A549 (cell line): Measurements from ENCODE around the gene KIAA1671. TPM values are rescaled to one million over a fixed set of nuclear protein-coding genes. Genes with fewer than 3 reads are reported as not detected.

Experiments used
- ATAC-seq, 2 experiments: fragments of 200-7000 bp in 1 of 2; fragments of >200 bp in 1 of 2; cut with Nextera tagmentation in 1 of 2; cut with Tn5 transposase in 1 of 2; 3 replicates each; pipeline versions ENCODE4 v1.8.0 to v1.9.1; 2018 to 2020; ENCODE audit warnings: mild to moderate bottlenecking in 1 of 2, moderate library complexity in 1 of 2
- CTCF ChIA-PET: fragments of 300-600 bp; sonication (Branson Sonifier 250); formaldehyde crosslinking; extraction: SDS; loops from one replicate; lab custom pipeline; 2021; ENCODE audit warnings: antibody characterized with exemption, inconsistent platforms; lab: Yijun Ruan, JAX
- POLR2A ChIA-PET: fragments of 350-600 bp; formaldehyde crosslinking; extraction: SDS; loops from one replicate; lab custom pipeline; 2021; ENCODE audit warnings: antibody characterized with exemption, inconsistent platforms; lab: Yijun Ruan, JAX
- DNase-seq, 2 experiments: peaks; one replicate each; pipeline versions ENCODE4 v3.0.0 to v3.0.0-alpha.2; 2011 to 2016; ENCODE audit warnings: low read depth in 1 of 2, low spot score in 1 of 2
- FAIRE-seq: peaks from 2 replicates; lab custom pipeline; 2011; peaks lifted over from hg19 to GRCh38; lab: Jason Lieb, UNC
- H3K27ac ChIP-seq, 2 experiments: fragments of >200 bp; sonication (Bioruptor Twin); formaldehyde crosslinking; 3 replicates each; pipeline ENCODE4 v1.5.1; 2016 to 2017
- H3K4me1 ChIP-seq: fragments of >200 bp; sonication (Bioruptor Twin); formaldehyde crosslinking; 3 replicates; pipeline ENCODE4 v1.6.1; 2016
- H3K4me2 ChIP-seq: fragments of >200 bp; sonication (Bioruptor Twin); formaldehyde crosslinking; 3 replicates; pipeline ENCODE4 v1.6.1; 2016
- H3K4me3 ChIP-seq: fragments of >200 bp; sonication (Bioruptor Twin); formaldehyde crosslinking; 3 replicates; pipeline ENCODE4 v1.5.1; 2016
- H3K9me3 ChIP-seq: fragments of >200 bp; sonication (Bioruptor Twin); formaldehyde crosslinking; 3 replicates; pipeline ENCODE4 v1.6.1; 2016
- ATOH8 ChIP-seq: fragments of 250-450 bp; sonication (Bioruptor Pico); IDR thresholded peaks from 2 replicates; pipeline ENCODE4 v1.5.0; 2020; ENCODE audit warnings: low read depth, mild to moderate bottlenecking, moderate library complexity
- CHD4 ChIP-seq: fragments of 200-600 bp; sonication (generic); IDR thresholded peaks from 2 replicates; pipeline ENCODE4 v1.6.1; 2016; ENCODE audit warnings: antibody characterized with exemption, mild to moderate bottlenecking, borderline replicate concordance
- CTCF ChIP-seq: fragments of >200 bp; sonication (Bioruptor Twin); formaldehyde crosslinking; IDR thresholded peaks from 3 replicates; pipeline ENCODE4 v1.5.1; 2016
- EHMT2 ChIP-seq: fragments of 200-600 bp; sonication (generic); IDR thresholded peaks from 2 replicates; pipeline ENCODE4 v1.6.1; 2016; ENCODE audit warnings: antibody characterized with exemption, low read depth, mild to moderate bottlenecking, moderate library complexity
- ELK1 ChIP-seq: fragments of 150-350 bp; IDR thresholded peaks from 2 replicates; pipeline ENCODE4 v1.6.1; 2014; ENCODE audit warnings: low read depth, mild to moderate bottlenecking, low read length
- ESRRA ChIP-seq: fragments of 150-350 bp; IDR thresholded peaks from 2 replicates; pipeline ENCODE4 v1.6.1; 2014; ENCODE audit warnings: mild to moderate bottlenecking, low read length, borderline replicate concordance
- FOSB ChIP-seq: fragments of 250-450 bp; sonication (Bioruptor Pico); IDR thresholded peaks from 2 replicates; pipeline ENCODE4 v1.5.0; 2020; ENCODE audit warnings: mild to moderate bottlenecking, moderate library complexity
- GATA3 ChIP-seq: IDR thresholded peaks from 2 replicates; pipeline ENCODE4 v1.6.1; 2012; ENCODE audit warnings: borderline replicate concordance
- HDAC2 ChIP-seq: fragments of 200-600 bp; sonication (generic); IDR thresholded peaks from 2 replicates; pipeline ENCODE4 v1.6.1; 2016
- KDM1A ChIP-seq: fragments of 200-600 bp; sonication (generic); IDR thresholded peaks from 2 replicates; pipeline ENCODE4 v1.6.1; 2016; ENCODE audit warnings: low read depth, mild to moderate bottlenecking
- MAFK ChIP-seq: fragments of 450-650 bp; IDR thresholded peaks from 2 replicates; pipeline ENCODE4 v1.6.1; 2014; ENCODE audit not compliant: partially characterized antibody
- MAZ ChIP-seq: fragments of 150-350 bp; IDR thresholded peaks from 2 replicates; pipeline ENCODE4 v1.6.1; 2014; ENCODE audit warnings: antibody characterized with exemption, low read depth, low read length, borderline replicate concordance
- NFE2L2 ChIP-seq: fragments of 150-350 bp; conservative IDR thresholded peaks from 2 replicates; pipeline ENCODE4 v1.6.1; 2014; ENCODE audit warnings: low read length
- POLR2A ChIP-seq: IDR thresholded peaks from 2 replicates; pipeline ENCODE4 v1.6.1; 2012; ENCODE audit warnings: mild to moderate bottlenecking, low read length
- RAD21 ChIP-seq, 2 experiments: fragments of >200 bp in 1 of 2; sonication (Bioruptor Twin) in 1 of 2; formaldehyde crosslinking in 1 of 2; IDR thresholded peaks in 1 of 2; conservative IDR thresholded peaks in 1 of 2; 2 replicates in 1 of 2; 3 replicates in 1 of 2; pipeline ENCODE4 v1.6.1; 2012 to 2018; ENCODE audit warnings: inconsistent platforms in 1 of 2
- REST ChIP-seq: fragments of 200-600 bp; sonication (generic); IDR thresholded peaks from 2 replicates; pipeline ENCODE4 v1.6.1; 2016; ENCODE audit warnings: antibody characterized with exemption, mild to moderate bottlenecking, moderate library complexity
- RNF2 ChIP-seq: fragments of 200-600 bp; sonication (generic); IDR thresholded peaks from 2 replicates; pipeline ENCODE4 v1.6.1; 2016; ENCODE audit warnings: low read depth, mild to moderate bottlenecking, antibody characterized with exemption, moderate library complexity, borderline replicate concordance
- SMC3 ChIP-seq: fragments of >200 bp; sonication (Bioruptor Twin); formaldehyde crosslinking; IDR thresholded peaks from 3 replicates; pipeline ENCODE4 v1.6.1; 2018; ENCODE audit warnings: inconsistent platforms
- ZFP36 ChIP-seq: fragments of 450-650 bp; IDR thresholded peaks from 2 replicates; pipeline ENCODE4 v1.6.1; 2014; ENCODE audit warnings: borderline replicate concordance; ENCODE audit not compliant: partially characterized antibody
- ZNF302 ChIP-seq: fragments of 250-450 bp; sonication (Bioruptor Pico); IDR thresholded peaks from 2 replicates; pipeline ENCODE4 v1.9.0; 2021; ENCODE audit warnings: inconsistent platforms, mild to moderate bottlenecking, moderate library complexity
- WGBS: methylation state at CpG from one replicate; pipeline ENCODE4 v1.1.6; 2017; ENCODE audit errors: missing lambda C conversion rate; 5-methylcytosine and 5-hydroxymethylcytosine counted together
- polyA plus RNA-seq, 4 experiments: library from polyadenylated mRNA; depleted of rRNA in 3 of 4; stranded (reverse); fragments of >200 nt; fragmentation: RNase III in 1 of 4; extraction: RNeasy Plus Mini Kit Qiagen cat#74134 plus additional on column Dnase treatment in 1 of 4; gene quantifications; 2 replicates in 3 of 4; 3 replicates in 1 of 4; pipeline ENCODE4 v1.2.3, GENCODE V29; 2011 to 2017

Gene KIAA1671
- polyA plus RNA-seq, 2 of the 4 experiments (the other 2 are of a cell fraction), result 5.3 to 7.9 TPM

- Histone ChIP-seq H3K4me2 (no peak overlapping the region), H3K4me1 (no peaks in the 10 kb centered on the region), H3K4me3 (no peak overlapping the region), H3K27ac (no peak overlapping the region), H3K9me3 (no peaks in the 10 kb centered on the region)
- TF ChIP-seq REST (no peak), MAFK (no peak), ATOH8 (CRISPR knock-in tag) (no peak), EHMT2 (no peak)
- POLR2A ChIA-PET, result no interaction called here
- ATAC-seq (no peak), FAIRE-seq (no peak), DNase-seq (no peak)
- WGBS, result 66% methylated on average over 3 of the region's 3 CpGs
- CTCF ChIA-PET, result interaction anchor here (0.7 to 1.8 kb wide), 3 partner anchors 8 to 161 kb away, joined by 3 to 5 read pairs (median 4); no protein-coding TSS in a partner anchor
Measured at GRCh38 chr22:24930678-24931077, 21.8 kb upstream of the KIAA1671 start.

GRCh38 chr22:24935771-24936483, 16.6 kb upstream of the KIAA1671 start:
- ChIA-PET CTCF (interaction anchor here (1.2 to 4.3 kb wide), 4 partner anchors 21 to 165 kb away, joined by 3 to 107 read pairs (median 34); no protein-coding TSS in a partner anchor), POLR2A (no interaction called here)
- no peak overlapping the region for H3K4me2 ChIP-seq
- H3K4me1 ChIP-seq, result no peaks in the 10 kb centered on the region
- FAIRE-seq (no peak), DNase-seq (no peak), ATAC-seq (no peak)
- no peak overlapping the region for H3K4me3 ChIP-seq
- H3K9me3 ChIP-seq, result no peaks in the 10 kb centered on the region
- H3K27ac ChIP-seq, result no peak overlapping the region
- no peak for TF ChIP-seq RAD21 (conservative IDR thresholded peaks at IDR 0.05 in 1 of 2, IDR thresholded peaks at IDR 0.05 in 1 of 2)
- TF ChIP-seq MAZ, result no peak
- no peak for TF ChIP-seq RNF2
- no peak for TF ChIP-seq ELK1
- TF ChIP-seq ZNF302, result no peak
- no peak for TF ChIP-seq NFE2L2
- no peak for TF ChIP-seq ESRRA
- TF ChIP-seq HDAC2, result no peak
- TF ChIP-seq FOSB, result no peak
- no peak for TF ChIP-seq ATOH8 (CRISPR knock-in tag)
- TF ChIP-seq GATA3, result no peak

GRCh38 chr22:24937114-24937513, 15.4 kb upstream of the KIAA1671 start:
- DNase-seq (peak in 1 of 2 experiments; percentile 45), FAIRE-seq (no peak), ATAC-seq (peak; percentile 88 to 89)
- TF ChIP-seq RAD21 (conservative IDR thresholded peaks at IDR 0.05 in 1 of 2, IDR thresholded peaks at IDR 0.05 in 1 of 2) (peak in 1 of 2 experiments; percentile 49; a peak in 3 of 5 replicates), CTCF (peak; percentile 33; the same call in 1 of the 3 replicates), ZFP36 (peak; percentile 47), NFE2L2 (no peak), POLR2A (no peak), KDM1A (no peak), CHD4 (no peak), SMC3 (0 out of 3 replicates have a peak, but pooled peaks have one; percentile 19)
- CTCF ChIA-PET, result interaction anchor here (0.6 to 4.3 kb wide), 15 partner anchors 10 to 175 kb away, joined by 3 to 107 read pairs (median 6); no protein-coding TSS in a partner anchor
- no peak overlapping the region for H3K27ac ChIP-seq
- no peaks in the 10 kb centered on the region for H3K4me1 ChIP-seq
- H3K9me3 ChIP-seq, result no peaks in the 10 kb centered on the region
- 9% methylated on average over 2 of the region's 2 CpGs for WGBS
- no peak overlapping the region for H3K4me3 ChIP-seq
- POLR2A ChIA-PET, result no interaction called here
- no peak overlapping the region for H3K4me2 ChIP-seq
